ENCODE results near the gene ZBTB32.

DNA sequence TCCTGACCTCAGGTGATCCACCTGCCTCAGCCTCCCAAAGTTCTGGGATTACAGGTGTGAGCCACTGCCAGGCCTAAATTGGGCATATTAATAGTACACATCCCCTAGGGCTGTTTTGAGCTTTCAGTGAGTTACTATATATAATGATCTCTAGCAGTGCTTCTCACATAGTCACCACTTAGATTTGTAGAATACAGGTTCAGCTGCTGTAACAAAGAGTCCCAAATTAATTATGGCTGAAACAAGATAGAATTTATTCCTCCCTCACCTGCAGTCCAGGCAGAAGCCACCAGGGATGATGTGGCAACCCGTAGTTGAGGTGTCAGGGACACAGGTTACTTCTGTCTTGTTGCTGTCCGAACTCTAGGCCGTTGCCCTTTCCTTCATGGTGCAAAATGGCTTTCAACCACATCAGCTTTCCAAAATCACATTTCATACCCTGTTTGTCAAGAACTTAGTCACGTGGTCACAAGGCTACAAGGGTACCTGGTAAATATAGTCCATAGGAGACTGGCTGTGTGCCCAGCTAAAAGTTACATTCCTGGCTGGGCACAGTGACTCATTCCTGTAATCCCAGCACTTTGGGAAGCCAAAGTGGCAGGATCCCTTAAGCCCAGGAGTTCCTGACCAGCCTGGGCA is 56.5 kb downstream of the ZBTB32 start:
- TF ChIP-seq POLR2A (IDR thresholded peaks at IDR 0.05) (no peak), CTCF (IDR thresholded peaks at IDR 0.05 in 4 of 5, conservative IDR thresholded peaks at IDR 0.05 in 1 of 5) (no peak)
